Mucosa of rectum (tissue), 2 donors: ENCODE data around the gene KIF26B.

Source experiments
- H3K27ac ChIP-seq, 2 donors: one replicate each; pipeline ENCODE4 v1.7.0; 2013; ENCODE audit warnings: inconsistent platforms in 2 of 2, low read depth in 2 of 2, low read length in 2 of 2
- H3K27me3 ChIP-seq, 2 donors: one replicate each; pipeline ENCODE4 v1.7.0; 2013; ENCODE audit warnings: low read length in 2 of 2; ENCODE audit not compliant: control insufficient read depth in 2 of 2, insufficient read depth in 2 of 2
- H3K36me3 ChIP-seq, 2 donors: one replicate each; pipeline ENCODE4 v1.7.0; 2013; ENCODE audit warnings: low read length in 2 of 2; ENCODE audit not compliant: control insufficient read depth in 2 of 2, insufficient read depth in 2 of 2
- H3K4me1 ChIP-seq, 2 donors: one replicate each; pipeline ENCODE4 v1.7.0; 2013; ENCODE audit warnings: low read length in 2 of 2, mild to moderate bottlenecking in 1 of 2; ENCODE audit not compliant: control insufficient read depth in 2 of 2, insufficient read depth in 2 of 2
- H3K4me3 ChIP-seq, 2 donors: one replicate each; pipeline ENCODE4 v1.7.0; 2013; ENCODE audit warnings: low read length in 2 of 2
- H3K9ac ChIP-seq, 2 donors: one replicate each; pipeline ENCODE4 v1.7.0; 2013; ENCODE audit warnings: low read length in 2 of 2, low read depth in 1 of 2, mild to moderate bottlenecking in 1 of 2
- H3K9me3 ChIP-seq, 2 donors: one replicate each; pipeline ENCODE4 v1.7.0; 2013; ENCODE audit warnings: low read length in 2 of 2; ENCODE audit not compliant: control insufficient read depth in 2 of 2
- donor health status: healthy.
- donor health status: Normal muscosa, but diverticular disease.

Gene KIF26B

GRCh38 chr1:245182028-245182427 is 27.2 kb downstream of the KIF26B start:
- H3K4me1 ChIP-seq: no peaks in the 10 kb centered on the region

GRCh38 chr1:245183429-245183828 is 28.6 kb downstream of the KIF26B start:
- Histone ChIP-seq H3K9me3 (no peaks in the 10 kb centered on the region), H3K4me1 (no peaks in the 10 kb centered on the region), H3K4me3 (no peak overlapping the region), H3K27me3 (no peaks in the 10 kb centered on the region), H3K27ac (no peak overlapping the region), H3K9ac (no peak overlapping the region), H3K36me3 (no peaks in the 10 kb centered on the region)

More at GRCh38 chr1:245182028-245182427, 27.2 kb downstream of the KIF26B start:
- no peaks in the 10 kb centered on the region for H3K9me3 ChIP-seq
- H3K9ac ChIP-seq: no peak overlapping the region
- no peak overlapping the region for H3K27ac ChIP-seq
- no peak overlapping the region for H3K4me3 ChIP-seq
- H3K36me3 ChIP-seq: no peaks in the 10 kb centered on the region
- no peaks in the 10 kb centered on the region for H3K27me3 ChIP-seq

GRCh38 chr1:245184779-245185178 is 30.0 kb downstream of the KIF26B start:
- H3K9me3 ChIP-seq: no peaks in the 10 kb centered on the region
- no peaks in the 10 kb centered on the region for H3K36me3 ChIP-seq
- H3K4me3 ChIP-seq: no peak overlapping the region
- no peaks in the 10 kb centered on the region for H3K4me1 ChIP-seq
- no peaks in the 10 kb centered on the region for H3K27me3 ChIP-seq
- H3K27ac ChIP-seq: no peak overlapping the region
- H3K9ac ChIP-seq: no peak overlapping the region

GRCh38 chr1:245188403-245188802 is 33.6 kb downstream of the KIF26B start:
- H3K27ac ChIP-seq: no peak overlapping the region
- no peaks in the 10 kb centered on the region for H3K4me1 ChIP-seq
- no peaks in the 10 kb centered on the region for H3K36me3 ChIP-seq
- no peak overlapping the region for H3K4me3 ChIP-seq
- H3K9me3 ChIP-seq: no peaks in the 10 kb centered on the region
- H3K27me3 ChIP-seq: no peaks in the 10 kb centered on the region
- no peak overlapping the region for H3K9ac ChIP-seq

GRCh38 chr1:245195398-245195797 is 40.6 kb downstream of the KIF26B start:
- no peak overlapping the region for H3K27ac ChIP-seq
- no peaks in the 10 kb centered on the region for H3K36me3 ChIP-seq
- no peaks in the 10 kb centered on the region for H3K9me3 ChIP-seq
- H3K27me3 ChIP-seq: peaks cover 0 to 3% of the 10 kb centered on the region in 2 donors
- no peak overlapping the region for H3K4me3 ChIP-seq
- no peaks in the 10 kb centered on the region for H3K4me1 ChIP-seq
- H3K9ac ChIP-seq: no peak overlapping the region

- H3K4me1 ChIP-seq: no peaks in the 10 kb centered on the region
- H3K9ac ChIP-seq: no peak overlapping the region
- H3K4me3 ChIP-seq: no peak overlapping the region
- no peaks in the 10 kb centered on the region for H3K36me3 ChIP-seq
- H3K9me3 ChIP-seq: no peaks in the 10 kb centered on the region
- H3K27ac ChIP-seq: no peak overlapping the region
- peaks cover 0 to 3% of the 10 kb centered on the region in 2 donors for H3K27me3 ChIP-seq
These were observed 42.3 kb downstream of the KIF26B start for GRCh38 chr1:245197121-245197520.

GRCh38 chr1:245197911-245198379 is 43.2 kb downstream of the KIF26B start:
- Histone ChIP-seq H3K4me1 (no peaks in the 10 kb centered on the region), H3K36me3 (no peaks in the 10 kb centered on the region), H3K4me3 (no peak overlapping the region), H3K9ac (no peak overlapping the region), H3K27me3 (peaks cover 0 to 3% of the 10 kb centered on the region in 2 donors), H3K27ac (no peak overlapping the region), H3K9me3 (no peaks in the 10 kb centered on the region)

- Histone ChIP-seq H3K4me1 (no peaks in the 10 kb centered on the region), H3K36me3 (no peaks in the 10 kb centered on the region), H3K27me3 (peaks cover 0 to 3% of the 10 kb centered on the region in 2 donors), H3K4me3 (no peak overlapping the region), H3K27ac (no peak overlapping the region), H3K9me3 (no peaks in the 10 kb centered on the region), H3K9ac (no peak overlapping the region)
These were observed 44.1 kb downstream of the KIF26B start for GRCh38 chr1:245198748-245199516.

GRCh38 chr1:245200146-245200545 is 45.4 kb downstream of the KIF26B start:
- H3K27me3 ChIP-seq: peaks cover 0 to 3% of the 10 kb centered on the region in 2 donors
- H3K9me3 ChIP-seq: no peaks in the 10 kb centered on the region
- no peak overlapping the region for H3K4me3 ChIP-seq
- no peaks in the 10 kb centered on the region for H3K4me1 ChIP-seq
- H3K27ac ChIP-seq: no peak overlapping the region
- H3K36me3 ChIP-seq: no peaks in the 10 kb centered on the region
- no peak overlapping the region for H3K9ac ChIP-seq

GRCh38 chr1:245201201-245201600 is 46.4 kb downstream of the KIF26B start:
- Histone ChIP-seq H3K27ac (no peak overlapping the region), H3K36me3 (no peaks in the 10 kb centered on the region), H3K27me3 (peaks cover 0 to 2% of the 10 kb centered on the region in 2 donors), H3K9ac (no peak overlapping the region), H3K4me1 (no peaks in the 10 kb centered on the region), H3K9me3 (peaks cover 0 to 2% of the 10 kb centered on the region in 2 donors), H3K4me3 (no peak overlapping the region)
